ENCODE measurements around the gene CCDC24. TPM values are rescaled to one million over a fixed set of nuclear protein-coding genes. Genes with fewer than 3 reads are reported as not detected.

Gene CCDC24
- total RNA-seq, 120 experiments from 2014 or later, result 9.0 to 34.0 (median 18.6) TPM

Other genes starting within 250 kb of the CCDC24 start
- 1 to 10 TPM in 86 of 120 experiments, under 1 TPM in 30, not detected in 4; 0.28 to 6.5 (median 1.4) TPM for gene ARTN, start 57.8 kb upstream of the CCDC24 start, total RNA-seq
- 100 to 1,000 TPM in 51 of 120 experiments, 10 to 100 TPM in 69; 48.0 to 243 (median 94.5) TPM for gene IPO13, start 44.6 kb upstream of the CCDC24 start, total RNA-seq
- gene DPH2, start 21.6 kb upstream of the CCDC24 start, total RNA-seq, result 10 to 100 TPM; 12.0 to 31.1 (median 20.7) TPM
- 100 to 1,000 TPM; 112 to 276 (median 202) TPM for gene ATP6V0B, start 16.6 kb upstream of the CCDC24 start, total RNA-seq
- 10 to 100 TPM; 33.5 to 97.8 (median 48.8) TPM for gene B4GALT2, start 12.4 kb upstream of the CCDC24 start, total RNA-seq
- 10 to 100 TPM; 10.7 to 88.7 (median 26.9) TPM for gene SLC6A9, start 39.9 kb downstream of the CCDC24 start, total RNA-seq
- gene KLF17, start 127.2 kb downstream of the CCDC24 start, total RNA-seq, result under 1 TPM in 20 of 120 experiments, not detected in 100; 0.14 to 0.88 (median 0.22) TPM
- not detected for gene KLF18, start 150.0 kb downstream of the CCDC24 start, total RNA-seq
- gene DMAP1, start 221.9 kb downstream of the CCDC24 start, total RNA-seq, result 10 to 100 TPM; 46.6 to 81.3 (median 59.7) TPM